Stimulated activated CD4-positive, alpha-beta T cell treated with anti-CD3 and anti-CD28 coated beads, Interleukin-15, amount 100 ng/mL, for 1 hour (primary cell): ENCODE results near the gene ANKRD11.
"Not testable (repeated sequence)": the region's sequence is repeated elsewhere in the genome, so short reads cannot be mapped to it uniquely, and the experiment has no call there.

ENCODE experiments used
- DNase-seq, 2 donors: peaks; one replicate each; pipeline ENCODE4 v3.0.0-alpha.2; 2020; ENCODE audit warnings: low read depth in 1 of 2, low spot score in 1 of 2

Gene ANKRD11

GRCh38 chr16:89386306-89387185, 103.8 kb downstream of the ANKRD11 start:
- no peak for DNase-seq

GRCh38 chr16:89385712-89386111, 104.6 kb downstream of the ANKRD11 start:
- DNase-seq: no peak

DNA sequence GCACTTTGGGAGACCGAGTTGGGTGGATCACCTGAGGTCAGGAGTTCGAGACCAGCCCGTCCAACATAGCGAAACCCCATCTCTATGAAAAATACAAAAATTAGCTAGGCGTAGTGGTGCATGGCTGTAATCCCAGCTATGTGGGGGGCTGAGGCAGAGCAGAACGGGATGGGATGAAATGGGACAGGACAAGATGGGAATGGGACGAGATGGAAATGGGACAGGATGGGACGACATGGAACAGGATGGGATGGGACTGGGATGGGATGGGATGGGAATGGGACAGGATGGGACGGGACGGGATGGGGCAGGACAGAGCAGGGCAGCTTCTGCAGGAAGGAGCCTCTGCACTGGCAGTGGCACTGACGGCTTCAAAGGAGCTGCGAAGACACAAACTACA, 106.1 kb downstream of the ANKRD11 start:
- no peak for DNase-seq

- no peak for DNase-seq
Measured at GRCh38 chr16:89383095-89384003, 107.0 kb downstream of the ANKRD11 start.

- DNase-seq: not testable (repeated sequence)
Measured at GRCh38 chr16:89382555-89382954, 107.8 kb downstream of the ANKRD11 start.

GRCh38 chr16:89381788-89382187, 108.6 kb downstream of the ANKRD11 start:
- DNase-seq: no peak

GRCh38 chr16:89380681-89381080, 109.7 kb downstream of the ANKRD11 start:
- no peak for DNase-seq

- DNase-seq: no peak
Measured at GRCh38 chr16:89378947-89379771, 111.2 kb downstream of the ANKRD11 start.

DNA sequence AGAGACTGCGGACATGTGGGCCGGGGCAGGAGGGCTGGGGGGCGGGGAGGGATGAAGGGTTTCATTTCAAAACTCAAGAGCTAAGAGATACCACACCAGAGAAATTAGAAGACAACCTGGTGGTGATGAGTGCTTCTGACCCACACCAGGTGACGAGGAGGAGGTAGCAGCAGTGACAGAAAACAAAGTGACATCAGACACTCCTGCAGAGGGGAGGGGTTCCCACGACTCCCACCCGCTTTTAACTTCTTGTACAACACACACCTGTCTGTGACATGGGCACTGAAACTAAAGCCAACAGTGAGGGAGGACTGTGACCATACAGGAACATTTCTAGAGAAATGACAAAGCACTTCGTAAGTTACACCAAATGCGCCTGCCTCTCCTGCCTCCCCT, 112.9 kb downstream of the ANKRD11 start:
- DNase-seq: no peak

- DNase-seq: no peak
Measured at GRCh38 chr16:89376812-89377452, 113.4 kb downstream of the ANKRD11 start.

DNA sequence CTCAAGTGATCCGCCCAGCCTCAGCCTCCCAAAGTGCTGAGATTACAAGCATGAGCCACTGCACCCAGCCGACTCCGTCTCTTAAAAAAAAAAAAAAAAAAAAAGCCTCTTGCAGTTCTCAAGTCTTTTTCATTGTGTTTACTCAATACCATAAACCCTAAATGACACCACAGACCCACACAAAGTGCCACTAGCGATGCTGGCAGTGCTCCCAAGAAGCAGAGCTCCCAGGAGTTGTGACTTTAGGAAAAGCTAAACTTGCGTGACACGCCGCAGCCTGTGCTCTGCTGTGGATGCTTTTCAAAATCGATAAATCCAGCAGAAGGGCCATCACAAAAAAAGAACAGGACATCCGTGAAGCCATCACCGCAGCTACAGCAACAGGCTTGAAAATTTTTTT, 114.7 kb downstream of the ANKRD11 start:
- DNase-seq: no peak

DNA sequence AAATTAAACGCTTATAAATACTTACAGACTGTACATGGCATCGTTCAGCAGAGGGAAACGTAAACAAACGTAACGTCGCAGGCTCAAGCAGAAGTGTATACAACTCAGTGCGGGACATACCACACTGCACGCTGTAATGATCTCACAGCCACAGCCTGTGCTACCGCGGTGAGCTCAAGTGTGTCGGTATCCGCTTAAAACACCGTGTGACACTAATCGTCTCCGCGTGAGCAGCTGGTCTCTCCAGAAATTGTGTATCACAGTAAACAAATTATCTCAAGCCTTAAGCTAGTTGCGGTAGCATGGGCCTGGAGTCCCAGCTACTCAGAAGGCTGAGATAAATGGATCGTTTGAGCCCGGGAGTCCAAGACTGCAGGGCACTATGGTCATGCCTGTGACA, 115.3 kb downstream of the ANKRD11 start:
- no peak for DNase-seq

GRCh38 chr16:89374393-89374960, 115.9 kb downstream of the ANKRD11 start:
- no peak for DNase-seq

DNA sequence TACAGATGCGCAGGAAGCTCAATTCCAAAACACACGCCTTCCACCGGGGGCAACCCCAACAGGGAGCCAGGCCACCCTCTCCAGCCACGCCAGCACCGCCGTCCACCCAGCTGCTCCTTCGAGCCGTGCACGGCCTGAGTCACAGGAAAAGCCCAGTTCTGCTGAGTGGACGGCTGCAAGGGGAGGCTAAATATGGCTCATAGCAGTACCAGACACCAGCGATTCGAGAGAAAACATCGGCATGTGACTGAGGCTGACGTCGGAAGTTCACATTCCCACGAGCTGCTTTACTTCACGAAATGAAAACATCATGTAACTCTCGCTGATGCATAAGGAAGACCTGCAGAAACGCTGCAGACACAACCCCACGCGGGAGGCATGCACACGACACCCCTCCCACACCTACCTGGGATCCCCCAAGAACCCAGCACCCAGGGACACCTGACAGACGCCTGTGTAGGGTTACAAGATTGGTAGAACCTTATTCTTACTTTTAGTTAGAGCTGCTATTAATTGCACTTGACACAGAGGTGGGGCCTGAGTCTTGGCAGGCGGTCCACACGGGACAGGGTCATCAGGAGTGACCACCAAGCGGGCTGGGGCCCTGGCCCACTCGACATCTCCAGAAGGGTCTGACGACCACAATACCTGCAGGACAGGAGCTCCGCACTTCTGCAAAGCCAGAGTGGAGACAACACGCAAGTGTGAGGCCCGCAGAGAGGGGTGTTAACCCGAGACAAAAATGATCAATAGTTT, 116.8 kb downstream of the ANKRD11 start:
- DNase-seq: no peak

DNA sequence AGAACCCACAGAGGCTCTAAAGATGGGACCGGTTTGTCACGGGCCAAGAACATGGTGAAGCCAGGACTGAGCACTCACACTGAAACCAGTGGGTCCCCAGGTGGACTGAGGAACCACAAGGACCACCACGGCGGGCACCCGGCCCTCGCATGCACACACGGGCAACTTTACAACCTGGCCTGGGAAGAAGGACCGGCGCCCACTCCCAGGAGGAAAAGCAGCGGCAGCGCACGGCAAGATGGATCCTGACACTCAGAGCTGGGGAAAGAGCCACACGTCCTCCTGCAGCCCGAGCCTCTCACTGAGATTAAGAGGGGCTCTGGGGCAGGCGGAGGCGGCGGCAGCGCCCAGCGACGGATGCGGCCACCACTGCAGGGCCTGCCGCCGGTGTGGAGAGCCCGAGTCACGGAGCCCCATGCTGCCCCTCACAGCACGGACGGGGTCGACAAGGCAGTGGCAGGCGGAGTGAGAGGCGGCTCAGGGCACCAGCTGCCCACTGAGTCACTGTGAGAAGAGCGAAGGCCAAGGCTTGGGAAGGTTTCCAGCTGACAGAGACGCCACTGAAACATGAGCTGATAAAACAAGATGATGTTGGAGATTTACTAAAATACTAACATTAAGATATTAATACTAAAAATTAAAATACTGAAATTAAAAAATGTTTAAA, 118.3 kb downstream of the ANKRD11 start:
- no peak for DNase-seq

GRCh38 chr16:89371386-89371785, 119.0 kb downstream of the ANKRD11 start:
- DNase-seq: no peak

GRCh38 chr16:89370601-89371000, 119.8 kb downstream of the ANKRD11 start:
- no peak for DNase-seq

GRCh38 chr16:89370081-89370511, 120.3 kb downstream of the ANKRD11 start:
- no peak for DNase-seq
